MV-4-11 (cell line): ENCODE data around the gene MS4A4E.
"Not testable (repeated sequence)": the region's sequence is repeated elsewhere in the genome, so short reads cannot be mapped to it uniquely, and the experiment has no call there.

Experiments
- DNase-seq: peaks from one replicate; lab custom pipeline; 2025; lab: John Stamatoyannopoulos, UW

MS4A4E gene

DNA sequence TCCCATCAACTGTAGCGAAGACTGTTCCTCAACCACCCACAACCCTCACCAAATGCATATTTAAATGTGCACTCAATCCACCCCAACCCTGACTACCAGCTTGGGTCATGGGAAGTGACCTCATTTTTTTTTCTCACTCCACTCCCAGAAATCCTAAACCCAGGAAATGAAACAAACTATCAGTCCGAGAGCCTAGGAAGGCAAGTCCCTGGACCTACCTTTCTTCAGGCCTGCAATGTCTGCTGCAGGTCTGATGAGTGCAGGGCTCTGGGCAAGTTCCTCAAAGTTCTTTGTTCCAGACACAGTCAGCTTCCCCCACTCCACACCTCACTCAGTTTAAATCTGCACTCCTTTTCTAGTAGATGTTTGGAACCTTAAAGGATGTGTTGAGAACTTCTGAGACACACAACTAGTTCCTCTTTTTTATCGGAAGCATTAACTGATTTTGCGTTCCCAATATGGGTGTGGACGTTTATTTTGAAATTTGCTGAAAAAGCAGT lies at the start of gene MS4A4E:
MS4A4E (minus strand) TSS at position 398 of the 500 bp plus-strand sequence. CDS start 13,082 bp downstream, outside the sequence.
- DNase-seq: peak; percentile 91

DNA sequence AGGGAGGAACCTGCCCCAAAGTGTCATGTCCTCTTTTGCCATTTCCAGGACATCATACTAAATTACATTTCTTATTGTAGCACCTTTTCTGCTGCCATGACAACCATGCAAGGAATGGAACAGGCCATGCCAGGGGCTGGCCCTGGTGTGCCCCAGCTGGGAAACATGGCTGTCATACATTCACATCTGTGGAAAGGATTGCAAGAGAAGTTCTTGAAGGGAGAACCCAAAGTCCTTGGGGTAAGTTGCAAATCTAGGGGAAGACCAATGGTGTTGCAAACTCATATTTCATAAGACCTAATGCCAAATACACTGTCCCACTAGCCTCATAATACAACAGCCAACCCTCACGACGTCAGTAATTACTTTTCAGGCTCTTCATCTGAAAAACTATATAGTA lies 49.2 kb upstream of the MS4A4E start:
- no peak for DNase-seq

DNA sequence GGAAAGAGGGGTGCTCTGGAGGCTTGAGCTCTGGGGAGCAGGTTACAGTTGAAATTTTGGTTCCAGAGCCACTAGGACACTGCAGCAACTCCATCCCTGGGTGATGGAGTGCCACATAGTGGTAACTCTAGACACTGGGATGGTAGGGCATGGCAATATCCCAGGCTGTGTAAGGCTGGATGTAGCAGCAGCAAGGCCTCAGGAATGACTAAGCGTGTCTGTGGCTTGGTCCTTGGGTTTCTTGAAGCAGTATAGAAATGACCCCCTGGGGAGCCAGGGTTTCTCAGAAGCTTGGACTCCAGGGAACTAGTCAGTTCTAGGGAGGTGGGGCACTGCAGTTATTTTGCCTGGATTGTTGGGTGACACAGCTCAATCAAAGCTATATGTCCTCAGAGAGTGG lies 45.6 kb upstream of the MS4A4E start:
- peak; percentile 19 for DNase-seq

DNA sequence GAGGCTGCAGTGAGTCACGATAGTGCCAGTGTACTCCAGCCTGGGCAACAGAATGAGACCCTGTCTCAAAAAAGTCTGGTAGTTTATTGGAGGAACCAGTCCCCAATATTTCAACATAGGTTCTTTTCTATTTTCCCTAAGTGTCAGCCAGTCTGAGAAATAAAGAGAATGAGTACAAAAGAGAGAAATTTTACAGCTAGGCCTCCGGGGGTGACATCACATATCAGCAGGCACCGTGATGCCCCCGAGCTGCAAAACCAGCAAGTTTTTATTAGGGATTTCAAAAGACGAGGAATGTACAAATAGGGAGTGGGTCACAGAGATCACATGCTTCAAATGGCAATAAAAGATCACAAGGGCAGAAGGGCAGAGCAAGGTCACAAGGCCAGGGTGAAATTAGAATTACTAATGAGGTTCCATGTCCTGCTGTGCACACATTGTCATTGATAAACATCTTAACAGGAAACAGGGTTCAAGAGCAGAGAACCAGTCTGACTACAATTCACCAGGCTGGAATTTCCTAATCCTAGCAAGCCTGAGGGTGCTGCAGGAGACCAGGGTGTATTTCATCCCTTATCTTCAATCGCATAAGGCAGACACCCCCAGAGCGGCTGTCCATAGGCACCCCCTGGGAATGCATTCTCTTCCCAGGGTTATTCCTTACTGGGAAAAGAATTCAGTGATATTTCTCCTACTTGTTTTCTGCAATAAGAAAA lies 42.6 kb upstream of the MS4A4E start:
- not testable (repeated sequence) for DNase-seq

DNA sequence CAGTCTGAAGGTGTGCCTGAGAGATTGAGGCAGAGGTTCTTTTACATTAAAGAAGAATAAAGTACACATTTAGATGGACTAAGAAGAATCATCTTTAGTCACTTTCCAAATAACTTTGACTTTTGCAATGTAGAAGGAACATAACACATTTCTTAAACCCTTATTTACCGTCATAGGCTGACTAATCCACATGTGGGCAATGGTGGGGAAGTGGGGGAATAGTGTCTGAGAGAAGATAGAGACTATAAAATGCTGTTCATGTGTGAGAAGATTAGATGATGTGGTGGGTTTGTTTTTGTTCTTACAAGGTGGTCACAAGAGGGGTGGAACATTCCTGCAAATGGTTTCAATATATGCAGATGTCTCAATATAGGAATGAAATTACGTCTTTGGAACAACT lies 39.3 kb upstream of the MS4A4E start:
- peak; percentile 49 for DNase-seq

DNA sequence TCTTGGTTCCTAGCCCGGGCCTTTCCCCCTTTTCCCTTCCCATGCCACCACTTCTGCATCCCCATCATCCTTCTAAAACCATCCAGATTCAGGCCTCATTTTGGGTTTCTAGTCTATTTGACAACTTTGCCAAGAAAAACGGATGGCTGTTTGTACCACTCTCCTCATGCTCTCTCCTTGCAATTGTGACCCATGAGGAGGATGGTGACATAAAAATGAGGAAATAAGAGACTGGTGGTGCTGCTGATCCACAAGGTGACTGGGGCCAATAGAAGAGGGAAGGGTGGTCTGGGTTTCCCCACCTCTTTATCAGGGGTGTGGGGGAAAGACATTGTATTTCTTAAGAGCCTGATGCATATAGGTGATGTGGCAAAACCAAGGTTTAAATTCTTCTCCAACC lies 38.5 kb upstream of the MS4A4E start:
- no peak for DNase-seq

DNA sequence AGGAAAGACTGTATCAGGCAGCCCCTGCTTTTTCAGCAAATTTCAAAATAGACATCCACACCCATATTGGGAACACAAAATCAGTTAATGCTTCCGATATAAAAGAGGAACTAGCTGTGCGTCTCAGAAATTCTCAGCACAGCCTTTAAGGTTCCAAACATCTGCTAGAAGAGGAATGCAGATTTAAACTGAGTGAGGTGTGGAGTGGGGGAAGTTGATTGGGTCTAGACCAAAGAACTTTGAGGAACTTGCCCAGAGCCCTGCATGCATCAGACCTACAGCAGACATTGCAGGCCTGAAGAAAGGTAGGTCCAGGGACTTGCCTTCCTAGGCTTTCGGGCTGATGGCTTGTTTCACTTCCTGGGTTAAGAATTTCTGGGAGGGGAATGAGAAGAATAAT lies 37.5 kb upstream of the MS4A4E start, which contains the start of gene MS4A4A:
MS4A4A (plus strand) TSS at position 255 of the 400 bp plus-strand sequence; CDS start at position 265, 10 bp downstream.
- DNase-seq: peak; percentile 95

DNA sequence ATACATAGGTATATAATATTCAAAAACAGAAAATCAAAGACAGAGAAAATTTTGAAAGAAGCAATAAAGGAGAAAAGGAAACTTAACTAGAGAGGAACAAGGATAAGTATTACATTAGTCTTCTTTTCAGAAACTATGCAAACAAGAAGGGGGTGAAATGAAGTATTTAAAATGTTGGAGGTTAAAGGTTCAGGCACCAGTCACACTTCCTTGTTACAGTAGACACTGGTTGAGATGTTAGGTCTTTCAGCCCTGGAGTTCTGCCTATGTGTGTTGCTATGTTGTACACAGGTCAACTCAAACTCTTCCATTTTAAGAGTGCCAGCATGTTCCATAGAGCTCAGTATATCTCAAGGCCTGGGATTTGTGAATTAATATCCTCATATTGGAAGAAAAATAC lies 31.5 kb upstream of the MS4A4E start:
- DNase-seq: peak; percentile 55

DNA sequence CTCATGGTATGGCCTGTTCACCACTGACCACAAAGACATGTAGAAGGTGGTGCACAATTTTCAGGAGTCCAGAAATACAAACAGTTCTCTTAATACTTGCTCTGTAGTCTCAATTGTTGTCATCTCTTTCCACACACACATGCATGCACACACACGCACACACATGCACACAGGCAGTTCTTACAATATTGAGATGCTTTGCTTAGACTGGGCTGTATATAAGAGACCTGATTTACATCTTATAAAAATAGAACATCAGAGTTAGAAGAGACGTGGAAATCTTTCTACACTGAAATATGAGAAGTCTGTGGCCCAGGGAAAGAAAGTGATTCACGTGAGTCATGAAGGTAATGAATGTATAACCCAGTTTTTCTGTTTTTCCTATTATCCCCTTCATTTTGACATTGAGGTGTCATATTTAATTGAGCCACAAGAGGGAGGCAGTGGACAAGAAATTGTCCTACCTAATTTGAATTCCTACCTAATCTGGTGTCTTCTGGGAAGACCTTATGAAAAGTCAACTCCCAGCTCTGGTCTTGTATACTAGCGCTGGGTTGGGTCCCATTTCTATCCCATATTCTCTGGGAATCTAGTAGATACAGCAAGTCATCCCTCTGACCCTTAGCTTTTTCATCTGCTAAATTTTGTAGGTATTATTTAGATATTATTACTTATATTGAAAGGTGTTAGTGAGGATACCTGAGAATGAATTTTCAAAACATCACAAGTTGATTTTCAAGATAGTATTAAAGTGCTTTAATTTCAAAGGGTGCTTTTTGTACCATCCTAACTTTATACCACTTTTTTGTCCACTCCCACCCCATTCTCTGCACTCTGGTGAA lies 22.7 kb upstream of the MS4A4E start:
- DNase-seq: peak; percentile 43

DNA sequence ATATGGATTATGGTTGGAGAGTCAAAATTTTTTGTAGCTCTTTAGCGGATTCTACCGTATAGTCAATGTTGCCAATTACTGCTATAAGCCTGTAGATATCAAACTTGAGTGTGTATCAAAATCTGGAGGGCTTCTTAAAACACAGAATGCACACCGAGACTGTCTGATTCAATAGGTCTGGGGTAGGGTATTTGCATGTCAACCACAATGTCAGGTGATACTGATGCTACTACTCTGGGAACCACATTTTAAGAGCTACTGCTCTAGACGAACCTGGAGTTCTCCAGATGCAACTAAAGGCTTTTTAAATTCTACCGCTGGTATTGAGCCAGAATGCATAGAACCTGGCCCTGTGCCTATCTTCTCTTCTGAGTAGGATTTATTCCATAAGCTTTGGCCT lies 21.7 kb upstream of the MS4A4E start:
- no peak for DNase-seq

DNA sequence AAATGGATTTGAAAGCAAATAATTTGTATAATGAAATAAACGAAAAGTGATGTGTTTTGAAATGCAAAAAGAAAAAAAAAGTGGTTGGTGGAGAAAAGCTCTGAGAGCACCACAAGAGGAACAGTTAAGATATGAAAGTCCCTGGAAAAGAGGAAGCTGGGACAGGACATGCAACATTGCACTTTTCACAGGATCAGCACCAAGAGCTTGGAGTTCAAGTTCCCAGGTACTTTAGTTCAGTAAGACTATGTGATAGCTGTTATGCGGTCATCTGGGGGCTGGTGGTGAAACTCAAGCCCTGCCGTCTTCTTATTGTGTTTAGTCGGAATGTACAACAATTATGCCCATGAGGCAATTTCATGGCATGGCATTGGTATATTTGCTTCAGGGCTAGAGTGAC lies 20.5 kb upstream of the MS4A4E start:
- peak; percentile 92 for DNase-seq

DNA sequence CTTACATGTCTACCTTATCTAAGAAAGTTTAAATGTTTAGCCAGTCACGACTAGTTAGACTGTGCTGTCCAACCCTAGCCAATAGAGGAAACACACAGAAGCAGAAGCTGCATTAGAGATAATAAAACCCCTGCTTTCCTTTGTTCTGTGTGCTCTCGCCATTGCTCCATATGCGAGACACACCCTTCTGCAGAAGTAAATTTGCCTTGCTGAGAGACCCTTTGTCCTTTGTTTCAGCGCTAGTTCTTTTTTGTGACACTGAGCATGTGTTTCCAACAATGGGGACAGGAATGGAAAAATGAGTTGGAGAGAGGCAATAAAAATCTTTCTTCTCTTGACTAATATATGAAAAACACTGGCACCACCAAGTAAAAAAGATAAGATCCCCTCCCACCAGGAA lies 18.1 kb upstream of the MS4A4E start:
- no peak for DNase-seq

DNA sequence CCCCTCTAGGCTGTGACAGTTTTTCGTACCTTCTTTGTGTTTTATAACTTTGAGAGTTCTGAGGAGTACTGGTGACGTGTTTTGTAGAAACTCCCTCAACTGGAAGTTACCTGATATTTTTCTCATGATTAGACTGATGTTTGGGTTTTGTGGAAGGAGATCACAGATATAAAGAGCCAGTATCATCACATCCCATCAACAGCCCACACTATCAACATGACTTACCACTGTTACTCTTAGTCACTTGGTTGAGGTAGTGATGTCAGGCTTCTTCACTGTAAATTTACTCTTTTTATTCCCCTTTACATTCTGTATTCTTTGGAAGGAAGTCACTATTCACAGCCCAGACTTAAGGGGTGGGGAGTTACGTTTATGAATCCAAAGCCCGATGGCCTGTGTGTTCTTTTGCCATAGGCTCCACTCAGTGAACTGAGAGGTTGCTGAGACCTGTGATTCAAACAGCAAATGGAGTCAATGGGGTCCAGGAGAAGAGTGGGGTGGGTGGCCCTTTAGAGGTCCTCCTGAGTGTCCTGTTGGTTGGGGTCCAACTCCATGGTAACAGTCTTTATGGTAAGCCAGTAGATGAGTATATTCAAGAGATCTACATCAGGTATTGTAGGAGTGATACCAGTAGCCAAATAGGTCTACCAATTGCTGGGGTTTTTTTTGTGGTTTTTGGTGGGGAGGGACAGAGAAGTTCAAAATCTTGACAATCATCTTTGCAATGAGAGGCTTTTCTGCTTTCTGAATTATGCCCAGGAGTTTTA lies 15.2 kb upstream of the MS4A4E start:
- DNase-seq: no peak

DNA sequence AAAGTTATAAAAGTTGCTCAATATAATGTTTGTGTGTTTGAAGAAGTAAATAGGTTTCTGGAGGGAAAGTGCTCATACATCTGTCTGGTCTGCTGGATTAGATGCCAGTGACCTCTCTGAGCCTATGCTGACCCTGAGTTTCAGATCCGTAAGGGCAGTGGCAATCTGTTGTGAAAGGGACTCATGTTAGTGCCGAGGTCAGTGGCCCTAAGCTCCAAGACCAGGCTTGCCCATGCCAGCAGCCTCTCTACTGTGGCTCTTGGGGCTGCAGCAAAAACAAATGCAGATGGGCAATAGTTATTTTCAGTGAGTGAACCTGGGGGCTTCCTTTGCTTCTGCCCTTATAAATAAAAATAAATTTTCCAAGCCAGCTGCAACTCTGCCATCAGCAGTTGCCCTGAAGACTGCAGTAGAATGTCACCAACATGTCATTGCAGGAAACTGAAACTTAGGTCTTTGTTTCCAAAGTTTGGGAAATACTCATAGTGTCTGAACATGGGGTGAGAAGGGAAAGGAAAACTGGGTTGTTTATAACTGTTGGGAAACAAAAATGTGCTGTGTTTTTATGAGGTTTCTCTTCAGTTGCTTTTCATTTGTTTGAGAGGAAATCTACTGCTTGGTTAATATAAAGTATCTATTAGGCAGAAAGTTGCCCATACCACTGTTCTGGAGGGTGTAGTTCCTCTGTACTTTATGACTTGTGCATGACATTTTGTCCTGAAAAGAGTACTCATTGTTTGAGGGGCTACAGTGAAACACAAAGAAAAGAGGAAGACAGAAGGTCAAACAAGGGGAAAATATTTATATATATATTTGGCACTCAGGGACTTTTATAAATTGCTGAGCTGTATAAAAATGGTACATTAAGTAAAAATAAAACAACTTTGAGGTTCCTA lies 9.5 kb upstream of the MS4A4E start:
- DNase-seq: peak; percentile 80

DNA sequence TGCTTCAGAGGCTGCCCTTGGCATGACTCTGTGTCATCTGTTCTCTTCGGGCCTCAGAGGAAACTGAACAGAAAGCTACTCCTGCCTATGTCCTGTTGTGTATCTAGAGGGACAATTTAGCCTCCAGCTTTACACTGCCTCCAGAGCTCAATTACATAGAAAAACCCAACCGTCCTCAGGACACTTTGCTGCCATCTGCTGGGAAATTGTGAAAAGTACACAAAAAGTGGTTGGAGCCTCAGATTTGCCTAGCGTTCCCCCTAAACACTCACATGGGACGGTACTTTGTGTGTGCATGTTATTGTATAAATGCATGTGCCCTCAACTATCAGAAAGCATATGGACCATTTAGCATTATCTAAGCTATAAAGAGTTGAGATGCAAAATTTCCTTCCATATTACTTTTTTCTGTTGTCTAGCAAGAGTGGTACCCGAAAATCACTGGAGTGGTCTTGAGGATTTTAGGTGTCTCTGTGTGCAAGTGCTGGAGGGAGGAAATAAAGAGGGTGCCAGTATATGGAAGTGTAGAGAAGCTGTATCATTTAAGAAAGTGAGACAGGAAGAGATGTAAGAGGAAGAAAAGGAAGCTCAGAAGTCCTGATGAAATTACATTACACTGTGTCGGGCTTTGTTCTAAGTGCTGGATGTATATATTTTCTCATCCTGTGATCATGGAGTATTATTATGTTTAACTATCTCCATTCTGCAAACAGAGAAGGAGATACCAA lies 8.7 kb upstream of the MS4A4E start:
- peak; percentile 82 for DNase-seq

DNA sequence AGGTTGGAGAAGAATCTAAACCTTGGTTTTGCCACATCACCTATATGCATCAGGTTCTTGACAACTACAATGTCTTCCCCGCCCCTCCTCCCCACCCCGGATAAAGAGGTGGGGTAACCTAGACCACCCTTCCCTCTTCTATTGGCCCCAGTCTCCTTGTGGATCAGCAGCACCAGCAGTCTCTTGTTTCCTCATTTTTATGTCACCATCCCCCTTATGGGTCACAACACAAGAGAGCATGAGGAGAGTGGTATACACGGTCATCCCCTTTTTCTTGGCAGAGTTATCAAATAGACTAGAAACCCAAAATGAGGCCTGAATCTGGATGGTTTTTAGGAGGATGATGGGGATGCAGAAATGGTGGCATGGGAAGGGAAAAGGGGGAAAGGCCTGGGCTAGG lies 1.2 kb downstream of the MS4A4E start:
- peak; percentile 66 for DNase-seq

DNA sequence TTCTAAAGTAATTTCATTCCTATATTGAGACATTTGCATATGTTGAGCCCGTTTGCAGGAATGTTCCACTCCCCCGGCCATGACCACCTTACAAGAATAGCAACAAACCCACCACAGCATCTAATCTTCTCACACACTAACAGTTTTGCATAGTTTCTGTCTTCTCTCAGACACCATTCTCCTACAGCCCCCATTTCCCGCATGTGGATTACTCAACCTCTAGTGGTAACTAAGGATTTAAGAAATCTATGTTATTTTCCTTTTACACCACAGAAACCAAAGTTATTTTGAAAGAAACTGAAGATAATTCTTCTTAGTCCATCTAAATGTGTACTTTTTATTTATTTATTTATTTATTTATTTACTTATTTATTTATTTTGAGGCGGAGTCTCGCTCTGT lies 2.3 kb downstream of the MS4A4E start:
- DNase-seq: peak; percentile 88

DNA sequence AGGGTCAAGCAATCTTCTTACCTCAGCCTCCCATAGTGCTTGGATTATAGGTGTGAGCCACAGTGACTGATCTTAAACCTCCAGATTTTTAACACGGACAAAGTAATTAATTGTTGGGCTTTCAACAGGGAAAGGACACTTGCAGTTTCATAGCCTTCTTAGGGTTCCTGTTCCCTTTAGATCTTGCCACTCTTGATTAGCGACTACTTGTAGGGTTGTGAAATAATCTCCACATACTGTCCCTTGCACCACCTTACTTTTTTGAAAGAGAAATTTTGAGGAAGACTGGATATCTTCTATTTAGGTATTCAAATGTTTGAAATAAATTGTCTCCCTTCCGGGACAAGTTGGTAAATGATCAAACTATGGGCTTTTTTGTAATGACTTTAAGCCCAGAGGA lies 7.6 kb downstream of the MS4A4E start:
- peak; percentile 79 for DNase-seq

DNA sequence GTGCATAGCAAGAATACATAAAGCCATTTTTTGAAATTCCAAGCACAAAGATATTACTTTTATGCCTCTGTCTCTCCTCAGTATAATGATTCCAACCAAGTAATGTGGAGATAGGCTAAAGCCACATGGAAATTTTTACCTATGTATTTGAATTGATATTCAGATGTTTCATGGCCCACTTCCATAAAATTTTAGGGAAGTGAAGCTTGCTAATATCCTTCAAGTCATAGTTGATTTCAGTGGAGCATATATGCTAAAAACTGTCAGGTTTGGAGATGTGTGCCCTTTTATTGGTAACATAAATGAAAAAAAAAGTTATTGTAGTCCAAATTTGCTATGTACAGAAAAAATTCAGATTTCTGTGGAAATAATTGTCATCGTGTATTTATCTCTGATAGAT lies 12.3 kb downstream of the MS4A4E start:
- DNase-seq: peak; percentile 26

DNA sequence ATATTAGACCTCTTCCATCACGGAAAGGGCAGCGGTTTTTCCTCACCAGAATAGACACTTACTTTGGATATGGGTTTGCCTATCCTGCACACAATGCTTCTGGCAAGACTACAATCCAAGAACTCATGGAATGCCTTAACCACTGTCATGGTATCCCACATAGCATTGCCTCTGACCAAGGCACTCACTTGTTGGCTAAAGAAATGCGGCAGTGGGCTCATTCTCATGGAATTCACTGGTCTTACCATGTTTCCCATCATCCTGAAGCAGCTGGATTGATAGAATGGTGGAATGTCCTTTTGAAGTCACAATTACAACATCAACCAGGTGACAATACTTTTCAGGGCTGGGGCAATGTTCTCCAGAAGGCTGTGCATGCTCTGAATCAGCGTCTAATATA lies 20.8 kb downstream of the MS4A4E start:
- DNase-seq: no peak

DNA sequence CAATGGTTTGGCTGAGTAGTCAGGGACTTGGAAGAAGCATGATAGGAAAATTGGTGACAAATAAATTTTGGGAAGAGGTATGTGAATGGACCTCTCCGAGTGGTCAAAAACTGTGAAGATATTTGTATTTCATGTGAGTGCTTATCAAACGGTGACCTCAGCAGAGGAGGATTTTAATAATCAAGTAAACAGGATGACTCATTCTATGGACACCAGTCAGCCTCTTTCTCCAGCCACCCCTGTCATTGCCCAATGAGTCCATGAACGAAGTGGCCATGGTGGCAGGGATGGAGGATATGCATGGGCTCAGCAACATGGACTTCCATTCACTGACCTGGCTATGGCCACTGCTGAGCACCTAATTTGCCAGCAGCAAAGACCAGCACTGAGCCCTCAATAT lies 21.2 kb downstream of the MS4A4E start:
- no peak for DNase-seq
